GM21825 (cell line): ENCODE measurements around the gene KLHDC2.
"Not testable (repeated sequence)": the region's sequence is repeated elsewhere in the genome, so short reads cannot be mapped to it uniquely, and the experiment has no call there.

Experiments
- ATAC-seq: cut with Tn5 transposase; IDR thresholded peaks from one replicate; pipeline ENCODE4 v1.9.1; 2021; ENCODE audit warnings: mild to moderate bottlenecking, moderate library complexity; ENCODE audit not compliant: unreplicated experiment

Gene KLHDC2

GRCh38 chr14:49767571-49768300 lies at the start of gene KLHDC2:
KLHDC2 (plus strand) TSS chr14:49768153; CDS start chr14:49768469, 316 bp downstream.
- peak; percentile 95 for ATAC-seq

DNA sequence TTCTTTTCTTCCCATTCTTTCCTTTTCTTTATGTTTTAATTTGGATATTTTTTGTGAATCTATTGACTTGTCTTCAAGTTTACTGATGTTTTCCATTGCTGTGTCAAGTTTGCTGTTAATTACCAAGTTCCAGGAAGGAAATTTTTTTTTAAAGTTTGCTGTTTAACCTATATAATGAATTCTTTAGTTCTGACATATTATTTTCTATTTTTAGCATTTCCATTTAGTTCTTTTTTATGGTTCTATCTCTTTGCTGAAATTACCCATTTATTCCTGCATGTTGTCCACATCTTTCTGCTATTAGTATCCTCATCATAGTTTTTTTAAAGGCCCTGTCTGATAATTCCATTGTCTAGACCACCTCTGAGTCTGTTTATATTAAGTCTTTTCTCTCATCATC lies 47.2 kb upstream of the KLHDC2 start:
- no peak for ATAC-seq

DNA sequence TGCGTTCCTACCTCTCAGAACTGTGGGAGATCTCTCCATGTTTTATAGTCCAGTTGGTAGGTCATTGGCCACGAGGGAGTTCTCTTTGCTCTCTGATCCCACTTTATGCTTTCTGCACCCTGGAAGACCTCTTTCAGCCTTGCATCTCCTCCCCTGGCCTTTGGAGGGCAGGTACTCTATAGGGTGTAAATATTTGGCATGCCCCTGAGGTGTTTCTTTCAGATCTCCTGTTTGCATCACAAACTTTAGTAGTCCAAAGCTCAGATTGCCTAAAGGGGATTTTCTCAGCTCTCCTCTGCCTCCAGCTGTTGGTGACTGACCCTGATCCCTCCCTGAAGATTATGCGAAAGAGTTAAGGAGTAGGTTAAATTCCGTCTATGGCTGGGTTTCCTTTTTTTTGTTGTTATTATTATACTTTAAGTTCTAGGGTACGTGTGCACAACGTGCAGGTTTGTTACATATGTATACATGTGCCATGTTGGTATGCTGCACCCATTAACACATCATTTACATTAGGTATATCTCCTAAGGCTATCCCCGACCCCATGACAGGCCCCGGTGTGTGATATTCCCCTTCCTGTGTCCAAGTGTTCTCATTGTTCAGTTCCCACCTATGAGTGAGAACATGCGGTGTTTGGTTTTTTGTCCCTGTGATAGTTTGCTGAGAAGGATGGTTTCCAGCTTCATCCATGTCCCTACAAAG lies 46.1 kb upstream of the KLHDC2 start:
- not testable (repeated sequence) for ATAC-seq

GRCh38 chr14:49727171-49727570 lies 40.8 kb upstream of the KLHDC2 start:
- no peak for ATAC-seq

DNA sequence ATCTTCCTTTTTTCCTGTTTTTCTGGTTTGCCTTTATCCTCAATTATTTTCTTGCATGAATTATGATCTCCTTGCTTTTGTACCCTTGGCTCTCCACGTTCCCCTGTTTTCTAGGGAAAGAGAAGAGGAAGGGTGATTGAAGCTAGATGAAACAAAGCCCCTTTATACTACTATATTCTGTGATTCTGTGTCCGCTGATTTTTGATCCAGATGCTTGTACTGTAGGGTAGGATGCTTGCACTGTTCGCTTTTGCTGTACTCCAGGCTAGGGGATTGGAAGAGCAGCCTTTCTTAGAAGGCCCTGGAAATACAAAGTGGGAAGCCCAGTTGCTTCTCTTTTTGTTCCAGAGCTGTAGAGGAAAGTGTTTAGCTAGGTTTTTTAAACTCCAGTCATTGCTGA lies 35.1 kb upstream of the KLHDC2 start:
- no peak for ATAC-seq

DNA sequence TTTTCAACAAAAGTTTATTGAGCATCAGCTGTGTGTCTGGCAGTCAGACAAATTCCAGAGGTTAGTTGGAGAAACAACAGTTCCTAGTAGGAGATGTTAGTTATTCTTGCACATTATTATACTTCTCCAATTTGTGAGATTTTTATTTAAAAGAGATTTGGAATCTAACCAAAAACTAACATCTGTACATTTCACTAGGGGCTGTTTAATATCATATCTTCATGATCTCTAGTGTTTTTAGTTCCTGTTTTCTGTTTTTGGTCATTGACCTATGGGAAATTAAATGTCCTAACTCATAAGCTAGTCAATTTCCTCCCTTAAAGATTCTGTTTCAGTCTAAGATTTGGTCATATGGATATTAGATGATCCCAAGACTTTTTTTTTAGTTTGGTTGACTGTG lies 34.1 kb upstream of the KLHDC2 start:
- no peak for ATAC-seq

DNA sequence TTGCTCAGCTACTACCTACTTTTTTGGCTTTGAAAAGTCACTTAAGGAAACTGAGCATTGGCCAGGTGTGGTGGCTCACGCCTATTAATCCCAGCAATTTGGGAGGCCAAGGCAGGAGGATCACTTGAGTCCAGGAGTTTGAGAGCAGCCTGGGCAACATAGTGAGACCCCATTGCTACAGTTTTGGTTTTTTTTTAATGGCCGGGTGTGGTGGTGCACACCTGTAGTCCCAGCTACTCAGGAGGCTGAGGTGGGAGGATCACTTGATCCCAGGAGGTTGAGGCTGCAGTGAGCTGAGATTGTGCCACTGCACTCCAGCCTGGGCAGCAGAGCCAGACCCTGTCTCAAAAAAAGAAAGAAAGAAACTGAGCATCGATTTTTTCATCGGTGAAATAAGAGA lies 32.3 kb upstream of the KLHDC2 start:
- not testable (repeated sequence) for ATAC-seq

DNA sequence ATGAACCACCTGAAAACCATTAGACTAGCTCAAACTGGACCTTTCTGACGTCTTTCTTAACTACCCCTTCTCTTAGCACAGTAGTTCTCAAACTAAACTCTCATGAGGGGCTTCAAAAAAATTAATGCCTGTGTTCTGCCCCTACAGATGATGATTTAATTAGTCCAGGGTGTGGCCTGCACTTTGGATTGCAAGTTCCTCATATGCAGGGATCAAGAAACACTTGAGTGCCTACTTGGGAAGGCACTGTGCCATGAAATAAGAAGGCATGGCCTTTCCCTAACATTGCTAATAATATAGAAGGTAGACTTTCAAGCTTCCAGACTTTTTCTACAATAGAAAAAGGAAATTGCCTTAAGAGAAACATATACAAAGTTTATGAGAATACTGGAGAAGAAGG lies 22.8 kb upstream of the KLHDC2 start:
- no peak for ATAC-seq

GRCh38 chr14:49746476-49746875 lies 21.5 kb upstream of the KLHDC2 start:
- not testable (repeated sequence) for ATAC-seq

DNA sequence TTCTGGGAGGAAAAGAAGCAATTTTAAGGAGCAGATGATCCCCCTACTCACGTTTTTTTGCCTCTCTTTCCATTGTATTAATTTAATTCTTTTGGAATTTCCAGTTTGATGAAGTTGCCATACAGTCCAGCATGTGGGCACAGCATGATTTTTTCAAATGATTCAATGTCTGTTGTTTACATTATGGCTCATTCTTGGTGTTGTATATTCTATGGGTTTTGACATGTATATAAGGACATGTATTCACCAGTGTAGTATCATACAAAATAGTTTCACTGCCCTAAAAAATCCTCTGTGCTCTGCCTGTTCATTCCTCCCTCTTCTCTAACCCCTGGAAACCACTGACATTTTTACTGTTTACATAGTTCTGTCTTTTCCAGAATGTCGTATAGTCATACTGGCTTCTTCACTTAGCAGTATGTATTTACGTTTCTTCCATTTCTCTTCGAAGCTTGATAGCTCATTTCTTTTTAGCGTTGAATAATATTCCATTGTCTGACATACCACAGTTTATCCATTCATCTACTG lies 13.3 kb upstream of the KLHDC2 start:
- ATAC-seq: no peak

- no peak for ATAC-seq
Measured at GRCh38 chr14:49755378-49755777, 12.6 kb upstream of the KLHDC2 start.

- ATAC-seq: no peak
Measured at GRCh38 chr14:49761839-49762551, 6.0 kb upstream of the KLHDC2 start.

DNA sequence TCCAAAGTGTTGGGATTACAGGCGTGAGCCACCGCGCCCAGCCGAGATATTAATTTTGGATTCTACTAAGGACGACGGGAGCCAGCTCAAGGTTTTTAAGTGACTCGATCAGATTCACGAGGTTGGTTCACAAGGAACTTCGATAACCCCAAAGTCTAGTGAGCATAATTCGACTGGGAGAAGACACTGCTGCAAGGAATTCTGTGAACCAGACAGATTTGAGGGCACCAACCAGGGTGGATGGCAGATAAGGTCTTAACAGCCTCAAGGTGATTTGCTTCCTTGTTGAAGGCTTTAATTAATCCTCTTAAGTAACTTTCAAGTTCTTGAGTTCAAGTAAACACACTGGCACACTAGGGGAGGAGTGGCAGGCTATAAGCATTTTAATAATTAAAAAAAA lies 1.1 kb upstream of the KLHDC2 start:
- no peak for ATAC-seq

GRCh38 chr14:49767270-49767570 lies 733 bp upstream of the KLHDC2 start:
- ATAC-seq: no peak

DNA sequence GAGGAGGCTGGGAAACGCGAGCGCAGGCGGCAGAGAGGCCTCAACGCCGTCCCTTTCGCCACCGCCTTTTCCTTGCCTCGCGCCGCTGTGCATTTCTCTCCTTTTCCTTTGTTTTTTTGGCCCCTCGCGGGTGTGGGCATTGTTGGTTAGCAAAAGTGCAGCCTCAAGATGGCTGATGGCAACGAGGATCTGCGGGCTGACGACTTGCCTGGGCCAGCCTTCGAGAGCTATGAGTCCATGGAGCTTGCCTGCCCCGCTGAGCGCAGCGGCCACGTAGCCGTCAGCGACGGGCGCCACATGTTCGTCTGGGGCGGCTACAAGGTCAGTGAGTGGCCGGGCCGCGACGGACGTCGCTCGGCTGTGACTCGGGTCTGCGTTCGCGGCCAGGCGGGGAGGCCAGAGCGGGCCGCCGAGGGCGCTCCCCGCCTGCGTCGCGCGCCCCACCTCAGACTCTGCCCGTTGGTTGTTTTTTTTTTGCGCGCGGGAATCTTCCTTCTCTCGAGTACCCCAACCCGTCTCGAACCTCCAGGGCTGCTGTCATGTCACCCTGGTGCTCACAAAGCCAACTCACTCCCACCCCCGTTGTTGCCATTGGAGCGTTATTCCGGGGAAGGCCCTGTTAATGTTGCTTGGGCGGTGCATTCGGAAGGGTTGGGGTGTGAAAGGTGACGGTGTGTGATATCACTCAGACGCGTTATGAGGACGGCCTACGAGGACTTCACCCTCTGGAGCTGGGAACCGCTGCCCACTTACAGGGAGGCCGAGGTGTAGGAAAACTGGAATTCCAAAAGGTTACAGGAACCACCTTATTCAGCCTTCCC lies 558 bp downstream of the KLHDC2 start:
- ATAC-seq: peak; percentile 29

GRCh38 chr14:49769171-49769570 lies 1.2 kb downstream of the KLHDC2 start:
- no peak for ATAC-seq

GRCh38 chr14:49769581-49770211 lies 1.7 kb downstream of the KLHDC2 start:
- no peak for ATAC-seq

- ATAC-seq: no peak
Measured at GRCh38 chr14:49770212-49770817, 2.4 kb downstream of the KLHDC2 start.

DNA sequence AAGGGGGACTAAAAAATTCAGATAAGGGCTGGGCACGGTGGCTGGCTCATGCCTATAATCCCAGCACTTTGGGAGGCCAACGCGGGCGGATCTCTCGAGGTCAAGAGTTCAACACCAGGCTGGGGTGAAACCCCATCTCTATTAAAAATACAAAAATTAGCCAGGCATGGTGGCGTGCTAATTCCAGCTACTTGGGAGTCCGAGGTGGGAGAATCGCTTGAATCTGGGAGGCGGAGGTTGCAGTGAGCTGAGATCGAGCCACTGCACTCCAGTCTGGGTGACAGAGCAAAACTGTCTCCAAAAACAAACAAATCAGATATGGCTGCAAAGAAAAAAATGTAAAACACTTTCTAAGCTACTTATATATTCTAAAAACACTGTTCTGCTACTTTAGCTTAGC lies 3.7 kb downstream of the KLHDC2 start:
- not testable (repeated sequence) for ATAC-seq

- no peak for ATAC-seq
Measured at GRCh38 chr14:49774106-49774505, 6.2 kb downstream of the KLHDC2 start.
